ENCODE results near the gene MEF2C.
A peak's percentile ranks its signal among the peaks of the same experiment; 100 is the strongest.

The MEF2C gene

GRCh38 chr5:88761269-88761850 is 121.6 kb downstream of the MEF2C start:
- no peak overlapping the region for H3K4me3 ChIP-seq (ENCODE audit: low read length)
- peak; percentile 33 for DNase-seq (ENCODE audit: low read depth)
- TF ChIP-seq CTCF (IDR thresholded peaks at IDR 0.05; ENCODE audit: insufficient read depth, low read depth, low read length, missing control alignments): no peak

GRCh38 chr5:88760527-88760926 is 122.5 kb downstream of the MEF2C start:
- DNase-seq (ENCODE audit: low read depth): no peak
- H3K4me3 ChIP-seq (ENCODE audit: low read length): no peak overlapping the region
- TF ChIP-seq CTCF (IDR thresholded peaks at IDR 0.05; ENCODE audit: insufficient read depth, low read depth, low read length, missing control alignments): no peak

GRCh38 chr5:88758591-88758990 is 124.4 kb downstream of the MEF2C start:
- DNase-seq (ENCODE audit: low read depth): no peak
- no peak for TF ChIP-seq CTCF (IDR thresholded peaks at IDR 0.05; ENCODE audit: insufficient read depth, low read depth, low read length, missing control alignments)
- H3K4me3 ChIP-seq (ENCODE audit: low read length): no peak overlapping the region

- TF ChIP-seq CTCF (IDR thresholded peaks at IDR 0.05; ENCODE audit: insufficient read depth, low read depth, low read length, missing control alignments): no peak
- no peak for DNase-seq (ENCODE audit: low read depth)
- no peak overlapping the region for H3K4me3 ChIP-seq (ENCODE audit: low read length)
Measured at GRCh38 chr5:88758184-88758583, 124.8 kb downstream of the MEF2C start.

- no peak for DNase-seq (ENCODE audit: low read depth)
- TF ChIP-seq CTCF (IDR thresholded peaks at IDR 0.05; ENCODE audit: insufficient read depth, low read depth, low read length, missing control alignments): no peak
- H3K4me3 ChIP-seq (ENCODE audit: low read length): no peak overlapping the region
Measured at GRCh38 chr5:88756953-88757352, 126.0 kb downstream of the MEF2C start.

GRCh38 chr5:88748666-88749065 is 134.3 kb downstream of the MEF2C start:
- no peak for TF ChIP-seq CTCF (IDR thresholded peaks at IDR 0.05; ENCODE audit: insufficient read depth, low read depth, low read length, missing control alignments)
- no peak for DNase-seq (ENCODE audit: low read depth)
- no peak overlapping the region for H3K4me3 ChIP-seq (ENCODE audit: low read length)

- no peak for DNase-seq (ENCODE audit: low read depth)
- H3K4me3 ChIP-seq (ENCODE audit: low read length): no peak overlapping the region
- no peak for TF ChIP-seq CTCF (IDR thresholded peaks at IDR 0.05; ENCODE audit: insufficient read depth, low read depth, low read length, missing control alignments)
Measured at GRCh38 chr5:88746438-88746882, 136.5 kb downstream of the MEF2C start.

Measured in epithelial cell of esophagus (primary cell).